Neuronal stem cell (in vitro differentiated cells): ENCODE results near the gene SELENOV.

Source experiments
- DNase-seq: peaks from one replicate; pipeline ENCODE4 v3.0.0-alpha.2; 2013; ENCODE audit warnings: low spot score
- H2AFZ ChIP-seq: one replicate; pipeline ENCODE4 v1.6.1; 2013; ENCODE audit warnings: mild to moderate bottlenecking, low read length, inconsistent platforms
- H2AK5ac ChIP-seq: 2 replicates; pipeline ENCODE4 v1.6.1; 2013; ENCODE audit warnings: low read depth, mild to moderate bottlenecking, inconsistent platforms, low read length, moderate library complexity, mixed read lengths
- H2BK120ac ChIP-seq: 2 replicates; pipeline ENCODE4 v1.6.1; 2013; ENCODE audit warnings: low read depth, mild to moderate bottlenecking, inconsistent platforms, low read length, moderate library complexity, mixed read lengths
- H2BK12ac ChIP-seq: one replicate; pipeline ENCODE4 v1.6.1; 2013; ENCODE audit warnings: low read length, inconsistent platforms
- H2BK15ac ChIP-seq: 2 replicates; pipeline ENCODE4 v1.6.1; 2013; ENCODE audit warnings: mild to moderate bottlenecking, low read length, inconsistent platforms, mixed read lengths
- H2BK5ac ChIP-seq: one replicate; pipeline ENCODE4 v1.6.1; 2013; ENCODE audit warnings: inconsistent platforms, mild to moderate bottlenecking, low read length, moderate library complexity
- H3K14ac ChIP-seq: one replicate; pipeline ENCODE4 v1.6.1; 2013; ENCODE audit warnings: low read length, inconsistent platforms
- H3K18ac ChIP-seq: 2 replicates; pipeline ENCODE4 v1.6.1; 2013; ENCODE audit warnings: low read length, inconsistent platforms
- H3K23ac ChIP-seq: 2 replicates; pipeline ENCODE4 v1.6.1; 2013; ENCODE audit warnings: low read depth, mild to moderate bottlenecking, mixed read lengths, low read length, inconsistent platforms; ENCODE audit not compliant: poor library complexity
- H3K27ac ChIP-seq: replicated peaks from 3 replicates; pipeline ENCODE4 v1.5.1; 2013; ENCODE audit warnings: low read length, inconsistent platforms
- H3K27me3 ChIP-seq, 3 experiments: 2 replicates each; pipeline ENCODE4 v1.6.1; 2013; ENCODE audit warnings: low read length in 3 of 3, mild to moderate bottlenecking in 2 of 3, inconsistent platforms in 1 of 3, low read depth in 1 of 3, mixed read lengths in 1 of 3, moderate library complexity in 1 of 3; ENCODE audit not compliant: control insufficient read depth in 3 of 3, insufficient read depth in 3 of 3
- H3K36me3 ChIP-seq, 2 donors: replicated peaks in 1 of 2; 2 replicates each; pipeline ENCODE4 v1.6.1; 2013; ENCODE audit warnings: low read length in 2 of 2; ENCODE audit not compliant: control insufficient read depth in 2 of 2, insufficient read depth in 2 of 2
- H3K4ac ChIP-seq: 2 replicates; pipeline ENCODE4 v1.6.1; 2013; ENCODE audit warnings: inconsistent platforms, mild to moderate bottlenecking, low read length, moderate library complexity
- H3K4me1 ChIP-seq, 2 donors: 1 replicate in 1 of 2; 2 replicates in 1 of 2; pipeline ENCODE4 v1.6.1; 2013; ENCODE audit warnings: low read length in 2 of 2, low read depth in 1 of 2; ENCODE audit not compliant: control insufficient read depth in 2 of 2, insufficient read depth in 1 of 2
- H3K4me2 ChIP-seq: one replicate; pipeline ENCODE4 v1.6.1; 2013; ENCODE audit warnings: mild to moderate bottlenecking, low read length, inconsistent platforms; ENCODE audit not compliant: insufficient read depth, poor library complexity, severe bottlenecking
- H3K4me3 ChIP-seq, 2 donors: 2 replicates each; pipeline ENCODE4 v1.5.1; 2013; ENCODE audit warnings: low read length in 2 of 2, mild to moderate bottlenecking in 2 of 2, inconsistent platforms in 1 of 2, moderate library complexity in 1 of 2
- H3K79me1 ChIP-seq: one replicate; pipeline ENCODE4 v1.6.1; 2013; ENCODE audit warnings: low read depth, mild to moderate bottlenecking, inconsistent platforms, low read length, moderate library complexity
- H3K9ac ChIP-seq: one replicate; pipeline ENCODE4 v1.6.1; 2013; ENCODE audit warnings: mild to moderate bottlenecking, low read depth, low read length, inconsistent platforms; ENCODE audit not compliant: poor library complexity
- H3K9me3 ChIP-seq, 2 donors: replicated peaks in 1 of 2; 2 replicates each; pipeline versions ENCODE3 to v1.6.1; 2013; ENCODE audit warnings: low read length in 2 of 2, mild to moderate bottlenecking in 2 of 2, inconsistent platforms in 1 of 2, low read depth in 1 of 2, mixed read lengths in 1 of 2, moderate library complexity in 1 of 2; ENCODE audit not compliant: control insufficient read depth in 2 of 2, insufficient read depth in 1 of 2
- H4K8ac ChIP-seq: one replicate; pipeline ENCODE4 v1.6.1; 2013; ENCODE audit warnings: low read depth, mild to moderate bottlenecking, inconsistent platforms, low read length, moderate library complexity
- H4K91ac ChIP-seq: one replicate; pipeline ENCODE4 v1.6.1; 2013; ENCODE audit warnings: low read length, low read depth, mild to moderate bottlenecking, inconsistent platforms; ENCODE audit not compliant: poor library complexity
- WGBS, 2 donors: extraction: QIAGEN DNeasy Blood & Tissue Kit; methylation state at CpG; one replicate each; pipeline ENCODE4 v1.1.7; 2013; ENCODE audit warnings: missing lambda C conversion rate in 2 of 2, mixed read lengths in 1 of 2; ENCODE audit not compliant: insufficient read length in 2 of 2, insufficient replicate concordance in 1 of 2; ENCODE audit errors: extremely low coverage in 2 of 2; 5-methylcytosine and 5-hydroxymethylcytosine counted together

SELENOV gene

GRCh38 chr19:39557811-39558623 lies 43.1 kb downstream of the SELENOV start:
- H3K36me3 ChIP-seq, result no peaks in the 10 kb centered on the region
- no peak overlapping the region for H3K4me2 ChIP-seq
- H3K23ac ChIP-seq, result no peak overlapping the region
- H3K27ac ChIP-seq, result no peak overlapping the region
- H2BK5ac ChIP-seq, result no peak overlapping the region
- no peaks in the 10 kb centered on the region for H3K9me3 ChIP-seq
- DNase-seq, result no peak
- no peak overlapping the region for H2BK12ac ChIP-seq
- peaks cover 0 to 31% (median 0%) of the 10 kb centered on the region in 3 experiments for H3K27me3 ChIP-seq
- H3K9ac ChIP-seq, result no peak overlapping the region
- no peak overlapping the region for H3K18ac ChIP-seq
- no peak overlapping the region for H3K14ac ChIP-seq
- no peak overlapping the region for H2BK15ac ChIP-seq
- H3K4ac ChIP-seq, result no peak overlapping the region
- H2AK5ac ChIP-seq, result no peak overlapping the region
- no peaks in the 10 kb centered on the region for H3K4me1 ChIP-seq
- no peak overlapping the region for H4K8ac ChIP-seq
- WGBS, 2 donors, result no CpG with 5 or more reads among the region's 5 CpGs
- no peak overlapping the region for H4K91ac ChIP-seq
- H2BK120ac ChIP-seq, result no peak overlapping the region
- H3K4me3 ChIP-seq, result no peak overlapping the region
- H2AFZ ChIP-seq, result no peak overlapping the region
- no peaks in the 10 kb centered on the region for H3K79me1 ChIP-seq

- no peak overlapping the region for H3K14ac ChIP-seq
- H2BK12ac ChIP-seq, result no peak overlapping the region
- peaks cover 0 to 26% (median 0%) of the 10 kb centered on the region in 3 experiments for H3K27me3 ChIP-seq
- no peak overlapping the region for H3K4me2 ChIP-seq
- no peak overlapping the region for H2AK5ac ChIP-seq
- H2BK15ac ChIP-seq, result no peak overlapping the region
- no peak overlapping the region for H4K91ac ChIP-seq
- H3K4me3 ChIP-seq, result no peak overlapping the region
- H3K18ac ChIP-seq, result no peak overlapping the region
- no peak overlapping the region for H3K23ac ChIP-seq
- H2BK120ac ChIP-seq, result no peak overlapping the region
- no CpG with 5 or more reads among the region's 6 CpGs for WGBS, 2 donors
- no peak overlapping the region for H3K9ac ChIP-seq
- H4K8ac ChIP-seq, result no peak overlapping the region
- H3K36me3 ChIP-seq, result no peaks in the 10 kb centered on the region
- H2BK5ac ChIP-seq, result no peak overlapping the region
- no peaks in the 10 kb centered on the region for H3K79me1 ChIP-seq
- no peak overlapping the region for H2AFZ ChIP-seq
- H3K4me1 ChIP-seq, result no peaks in the 10 kb centered on the region
- no peak overlapping the region for H3K4ac ChIP-seq
- H3K9me3 ChIP-seq, result no peaks in the 10 kb centered on the region
- no peak overlapping the region for H3K27ac ChIP-seq
- DNase-seq, result no peak
These were observed 43.7 kb downstream of the SELENOV start for GRCh38 chr19:39558624-39559117.

- H3K9ac ChIP-seq, result no peak overlapping the region
- H4K91ac ChIP-seq, result no peak overlapping the region
- H3K23ac ChIP-seq, result no peak overlapping the region
- no peak for DNase-seq
- no peak overlapping the region for H2BK12ac ChIP-seq
- no peak overlapping the region for H2BK120ac ChIP-seq
- WGBS, 2 donors, result no CpG with 5 or more reads among the region's 2 CpGs
- H3K4me1 ChIP-seq, result no peaks in the 10 kb centered on the region
- no peak overlapping the region for H3K18ac ChIP-seq
- H3K27me3 ChIP-seq, result peaks cover 0 to 12% (median 0%) of the 10 kb centered on the region in 3 experiments
- no peak overlapping the region for H3K14ac ChIP-seq
- no peak overlapping the region for H3K4ac ChIP-seq
- no peaks in the 10 kb centered on the region for H3K36me3 ChIP-seq
- H3K4me3 ChIP-seq, result no peak overlapping the region
- H3K4me2 ChIP-seq, result no peak overlapping the region
- no peak overlapping the region for H2BK5ac ChIP-seq
- H3K9me3 ChIP-seq, result no peaks in the 10 kb centered on the region
- H3K79me1 ChIP-seq, result no peaks in the 10 kb centered on the region
- H4K8ac ChIP-seq, result no peak overlapping the region
- H2AK5ac ChIP-seq, result no peak overlapping the region
- no peak overlapping the region for H2BK15ac ChIP-seq
- H3K27ac ChIP-seq, result no peak overlapping the region
- no peak overlapping the region for H2AFZ ChIP-seq
These were observed 48.5 kb downstream of the SELENOV start for GRCh38 chr19:39563408-39563807.

- Histone ChIP-seq H2AK5ac (no peak overlapping the region), H3K23ac (no peak overlapping the region), H3K9me3 (no peaks in the 10 kb centered on the region), H3K79me1 (no peaks in the 10 kb centered on the region), H3K4ac (no peak overlapping the region), H3K4me1 (no peaks in the 10 kb centered on the region), H3K14ac (no peak overlapping the region), H4K8ac (no peak overlapping the region), H2BK12ac (no peak overlapping the region), H2BK15ac (no peak overlapping the region), H2BK5ac (no peak overlapping the region), H3K36me3 (no peaks in the 10 kb centered on the region), H3K4me2 (no peak overlapping the region), H3K9ac (no peak overlapping the region), H2BK120ac (no peak overlapping the region), H3K18ac (no peak overlapping the region), H3K27ac (no peak overlapping the region), H4K91ac (no peak overlapping the region), H3K27me3 (peaks cover 0 to 10% (median 2%) of the 10 kb centered on the region in 3 experiments), H3K4me3 (no peak overlapping the region), H2AFZ (no peak overlapping the region)
- WGBS, 2 donors, result no CpG with 5 or more reads among the region's 3 CpGs
- no peak for DNase-seq
These were observed 51.1 kb downstream of the SELENOV start for GRCh38 chr19:39566064-39566463.
